ENCODE measurements around the gene GOSR1. TPM values are rescaled to one million over a fixed set of nuclear protein-coding genes. Genes with fewer than 3 reads are reported as not detected.

The GOSR1 gene
- total RNA-seq, 1 donor from 2014 or later = 59.9 TPM

- H3K4me1 Mint-ChIP-seq = no peaks in the 10 kb centered on the region
- CTCF ChIA-PET = no interaction called here
- H3K27ac Mint-ChIP-seq = no peak overlapping the region
- H3K4me3 Mint-ChIP-seq = no peak overlapping the region
- H3K9me3 Mint-ChIP-seq = no peaks in the 10 kb centered on the region
- no peak for ATAC-seq (ENCODE audit: low read depth)
- H3K27me3 Mint-ChIP-seq = no peaks in the 10 kb centered on the region
- DNase-seq = no peak
- no peak for TF ChIP-seq CTCF (IDR thresholded peaks at IDR 0.05)
- POLR2A ChIA-PET = no interaction called here
- H3K36me3 Mint-ChIP-seq (ENCODE audit: low read depth) = peaks cover 89% of the 10 kb centered on the region
- intact Hi-C loops (cut with micrococcal nuclease) = no loop called here
These were observed 18.4 kb downstream of the GOSR1 start for GRCh38 chr17:30495586-30495985.

- no peak for DNase-seq
- H3K36me3 Mint-ChIP-seq (ENCODE audit: low read depth) = peaks cover 83% of the 10 kb centered on the region
- H3K4me1 Mint-ChIP-seq = no peaks in the 10 kb centered on the region
- intact Hi-C loops (cut with micrococcal nuclease) = no loop called here
- no peaks in the 10 kb centered on the region for H3K27me3 Mint-ChIP-seq
- no peak for TF ChIP-seq CTCF (IDR thresholded peaks at IDR 0.05)
- POLR2A ChIA-PET = no interaction called here
- CTCF ChIA-PET = no interaction called here
- H3K27ac Mint-ChIP-seq = no peak overlapping the region
- no peak overlapping the region for H3K4me3 Mint-ChIP-seq
- H3K9me3 Mint-ChIP-seq = no peaks in the 10 kb centered on the region
- no peak for ATAC-seq (ENCODE audit: low read depth)
These were observed 26.4 kb downstream of the GOSR1 start for GRCh38 chr17:30503558-30503957.

GRCh38 chr17:30505868-30506417 lies 28.7 kb downstream of the GOSR1 start:
- POLR2A ChIA-PET = no interaction called here
- no peak overlapping the region for H3K4me3 Mint-ChIP-seq
- peaks cover 64% of the 10 kb centered on the region for H3K36me3 Mint-ChIP-seq (ENCODE audit: low read depth)
- no peak for TF ChIP-seq CTCF (IDR thresholded peaks at IDR 0.05)
- DNase-seq (no peak), ATAC-seq (ENCODE audit: low read depth) (no peak)
- CTCF ChIA-PET = no interaction called here
- H3K27me3 Mint-ChIP-seq = no peaks in the 10 kb centered on the region
- H3K27ac Mint-ChIP-seq = no peak overlapping the region
- intact Hi-C loops (cut with micrococcal nuclease) = no loop called here
- no peaks in the 10 kb centered on the region for H3K9me3 Mint-ChIP-seq
- H3K4me1 Mint-ChIP-seq = no peaks in the 10 kb centered on the region

- Mint-ChIP-seq H3K4me3 (no peak overlapping the region), H3K27ac (no peak overlapping the region), H3K27me3 (no peaks in the 10 kb centered on the region), H3K4me1 (no peaks in the 10 kb centered on the region), H3K9me3 (no peaks in the 10 kb centered on the region), H3K36me3 (ENCODE audit: low read depth) (peaks cover 63% of the 10 kb centered on the region)
- ATAC-seq (ENCODE audit: low read depth) = no peak
- no peak for TF ChIP-seq CTCF (IDR thresholded peaks at IDR 0.05)
- CTCF ChIA-PET = no interaction called here
- intact Hi-C loops (cut with micrococcal nuclease) = no loop called here
- POLR2A ChIA-PET = no interaction called here
- DNase-seq = no peak
These were observed 29.3 kb downstream of the GOSR1 start for GRCh38 chr17:30506481-30506880.

GRCh38 chr17:30513346-30513745 lies 36.1 kb downstream of the GOSR1 start:
- CTCF ChIA-PET = no interaction called here

More at GRCh38 chr17:30513346-30513745, 36.1 kb downstream of the GOSR1 start:
- no peak for TF ChIP-seq CTCF (IDR thresholded peaks at IDR 0.05)
- no peak overlapping the region for H3K4me3 Mint-ChIP-seq
- no peaks in the 10 kb centered on the region for H3K9me3 Mint-ChIP-seq
- H3K4me1 Mint-ChIP-seq = peaks cover 6% of the 10 kb centered on the region
- H3K27me3 Mint-ChIP-seq = no peaks in the 10 kb centered on the region
- H3K36me3 Mint-ChIP-seq (ENCODE audit: low read depth) = peaks cover 50% of the 10 kb centered on the region
- ATAC-seq (ENCODE audit: low read depth) = no peak
- DNase-seq = no peak
- POLR2A ChIA-PET = no interaction called here
- no peak overlapping the region for H3K27ac Mint-ChIP-seq
- intact Hi-C loops (cut with micrococcal nuclease) = no loop called here
